ENCODE data around the gene PDHB. TPM values are rescaled to one million over a fixed set of nuclear protein-coding genes. Genes with fewer than 3 reads are reported as not detected.

The PDHB gene
- total and polyA plus RNA-seq, 2 of the 13 experiments (the other 11 are each of a cell fraction or from before 2014, with no cell fraction given) = 108 to 153 TPM

GRCh38 chr3:58452176-58452575 lies 18.5 kb upstream of the PDHB start (continued):
- TF ChIP-seq TIGD3 (CRISPR knock-in tag; IDR thresholded peaks at IDR 0.05; ENCODE audit: borderline replicate concordance) = no peak
- TF ChIP-seq ZNF12 (CRISPR knock-in tag; IDR thresholded peaks at IDR 0.05) = no peak
- TF ChIP-seq ZNF678 (CRISPR knock-in tag; IDR thresholded peaks at IDR 0.05) = no peak
- TF ChIP-seq ZC3H4 (CRISPR knock-in tag; IDR thresholded peaks at IDR 0.05; ENCODE audit: borderline replicate concordance) = no peak
- no peak for TF ChIP-seq ZSCAN29 (CRISPR knock-in tag; conservative IDR thresholded peaks at IDR 0.05)
- TF ChIP-seq ZSCAN9 (CRISPR knock-in tag; IDR thresholded peaks at IDR 0.05; ENCODE audit: borderline replicate concordance) = no peak; the same call in 1 of the 2 replicates
- TF ChIP-seq ZNF629 (CRISPR knock-in tag; conservative IDR thresholded peaks at IDR 0.05) = peak; percentile 41; the same call in 1 of the 2 replicates
- no peak for TF ChIP-seq ZNF138 (CRISPR knock-in tag; IDR thresholded peaks at IDR 0.05; ENCODE audit: low read depth)
- no peak for TF ChIP-seq ZNF513 (CRISPR knock-in tag; conservative IDR thresholded peaks at IDR 0.05)
- peak; percentile 87 for TF ChIP-seq HNF4G (IDR thresholded peaks at IDR 0.05; ENCODE audit: borderline replicate concordance, low read depth, low read length)
- no peak for TF ChIP-seq HNF4G (CRISPR knock-in tag; IDR thresholded peaks at IDR 0.05; ENCODE audit: borderline replicate concordance, low read depth)
- no peak for TF ChIP-seq KDM5B (CRISPR knock-in tag; IDR thresholded peaks at IDR 0.05; ENCODE audit: borderline replicate concordance)
- TF ChIP-seq RCOR2 (CRISPR knock-in tag; IDR thresholded peaks at IDR 0.05) = peak; percentile 76; the same call in 1 of the 2 replicates
- peak; percentile 94; the same call in 1 of the 2 replicates for TF ChIP-seq ZBTB20 (CRISPR knock-in tag; IDR thresholded peaks at IDR 0.05; ENCODE audit: borderline replicate concordance, low read depth)
- no peak for TF ChIP-seq ZNF20 (CRISPR knock-in tag; IDR thresholded peaks at IDR 0.05)
- TF ChIP-seq MAX (IDR thresholded peaks at IDR 0.05) = peak; percentile 42; the same call in 1 of the 2 replicates
- no peak for TF ChIP-seq SIN3B (IDR thresholded peaks at IDR 0.05; ENCODE audit: low read length)
- TF ChIP-seq SALL1 (CRISPR knock-in tag; IDR thresholded peaks at IDR 0.05) = peak; percentile 78; the same call in 1 of the 2 replicates
- peak; percentile 16; the same call in 1 of the 2 replicates for TF ChIP-seq YEATS2 (CRISPR knock-in tag; IDR thresholded peaks at IDR 0.05; ENCODE audit: borderline replicate concordance)
- no peak for TF ChIP-seq ZNF496 (CRISPR knock-in tag; IDR thresholded peaks at IDR 0.05; ENCODE audit: insufficient replicate concordance)
- TF ChIP-seq TEAD3 (CRISPR knock-in tag; optimal IDR thresholded peaks at IDR 0.05; ENCODE audit: borderline replicate concordance) = peak; percentile 62
- TF ChIP-seq NR2C2 (CRISPR knock-in tag; IDR thresholded peaks at IDR 0.05; ENCODE audit: borderline replicate concordance) = peak; percentile 72; the same call in 1 of the 2 replicates
- TF ChIP-seq, protein P1, sequence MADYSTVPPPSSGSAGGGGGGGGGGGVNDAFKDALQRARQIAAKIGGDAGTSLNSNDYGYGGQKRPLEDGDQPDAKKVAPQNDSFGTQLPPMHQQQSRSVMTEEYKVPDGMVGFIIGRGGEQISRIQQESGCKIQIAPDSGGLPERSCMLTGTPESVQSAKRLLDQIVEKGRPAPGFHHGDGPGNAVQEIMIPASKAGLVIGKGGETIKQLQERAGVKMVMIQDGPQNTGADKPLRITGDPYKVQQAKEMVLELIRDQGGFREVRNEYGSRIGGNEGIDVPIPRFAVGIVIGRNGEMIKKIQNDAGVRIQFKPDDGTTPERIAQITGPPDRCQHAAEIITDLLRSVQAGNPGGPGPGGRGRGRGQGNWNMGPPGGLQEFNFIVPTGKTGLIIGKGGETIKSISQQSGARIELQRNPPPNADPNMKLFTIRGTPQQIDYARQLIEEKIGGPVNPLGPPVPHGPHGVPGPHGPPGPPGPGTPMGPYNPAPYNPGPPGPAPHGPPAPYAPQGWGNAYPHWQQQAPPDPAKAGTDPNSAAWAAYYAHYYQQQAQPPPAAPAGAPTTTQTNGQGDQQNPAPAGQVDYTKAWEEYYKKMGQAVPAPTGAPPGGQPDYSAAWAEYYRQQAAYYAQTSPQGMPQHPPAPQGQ (CRISPR knock-in tag; IDR thresholded peaks at IDR 0.05; ENCODE audit: borderline replicate concordance) = no peak
- no peak for TF ChIP-seq ATM (IDR thresholded peaks at IDR 0.05; ENCODE audit: borderline replicate concordance)
- peak; percentile 69; the same call in 1 of the 2 replicates for TF ChIP-seq NFKBIZ (CRISPR knock-in tag; IDR thresholded peaks at IDR 0.05)
- TF ChIP-seq ZNF83 (CRISPR knock-in tag; IDR thresholded peaks at IDR 0.05; ENCODE audit: borderline replicate concordance) = no peak
- TF ChIP-seq TCF7L2 (IDR thresholded peaks at IDR 0.05; ENCODE audit: low read depth, low read length) = no peak
- peak; percentile 70; the same call in 1 of the 2 replicates for TF ChIP-seq POGZ (CRISPR knock-in tag; IDR thresholded peaks at IDR 0.05)
- no peak for TF ChIP-seq ZKSCAN1 (IDR thresholded peaks at IDR 0.05; ENCODE audit: low read length)

Data from HepG2 (cell line).